Liver (tissue), 9 donors: ENCODE results near the gene EHD1. TPM values are rescaled to one million over a fixed set of nuclear protein-coding genes. Genes with fewer than 3 reads are reported as not detected.

Experiments
- DNase-seq: peaks from one replicate; pipeline ENCODE4 v3.0.0-alpha.2; 2017; ENCODE audit warnings: low spot score
- H3K27ac ChIP-seq, 2 donors: one replicate each; pipeline ENCODE4 v1.7.0; 2013; ENCODE audit warnings: inconsistent platforms in 2 of 2, low read length in 2 of 2, control low read depth in 1 of 2, low read depth in 1 of 2, mild to moderate bottlenecking in 1 of 2
- H3K27me3 ChIP-seq, 4 donors: one replicate each; pipeline versions ENCODE4 v1.6.1 to v1.7.0; 2013; ENCODE audit warnings: low read length in 3 of 4, inconsistent platforms in 1 of 4, mild to moderate bottlenecking in 1 of 4, moderate library complexity in 1 of 4; ENCODE audit not compliant: control insufficient read depth in 4 of 4, insufficient read depth in 4 of 4
- H3K36me3 ChIP-seq, 4 donors: one replicate each; pipeline versions ENCODE4 v1.6.1 to v1.7.0; 2013; ENCODE audit warnings: low read length in 3 of 4, mild to moderate bottlenecking in 3 of 4, low read depth in 1 of 4, moderate library complexity in 1 of 4; ENCODE audit not compliant: control insufficient read depth in 4 of 4, insufficient read depth in 3 of 4
- H3K4me1 ChIP-seq, 4 donors: one replicate each; pipeline versions ENCODE4 v1.6.1 to v1.7.0; 2013; ENCODE audit warnings: low read length in 3 of 4, mild to moderate bottlenecking in 3 of 4, moderate library complexity in 1 of 4; ENCODE audit not compliant: control insufficient read depth in 4 of 4, insufficient read depth in 4 of 4
- H3K4me3 ChIP-seq, 3 donors: one replicate each; pipeline versions ENCODE4 v1.6.1 to v1.7.0; 2013; ENCODE audit warnings: low read length in 3 of 3, control low read depth in 1 of 3, low read depth in 1 of 3, mild to moderate bottlenecking in 1 of 3
- H3K9ac ChIP-seq, 2 donors: one replicate each; pipeline ENCODE4 v1.7.0; 2013; ENCODE audit warnings: low read length in 2 of 2, mild to moderate bottlenecking in 2 of 2, moderate library complexity in 2 of 2, control low read depth in 1 of 2, low read depth in 1 of 2
- H3K9me3 ChIP-seq, 4 donors: one replicate each; pipeline versions ENCODE4 v1.6.1 to v1.7.0; 2013; ENCODE audit warnings: low read length in 3 of 4; ENCODE audit not compliant: control insufficient read depth in 4 of 4
- ATF3 ChIP-seq: IDR thresholded peaks from 2 replicates; pipeline ENCODE4 v1.6.1; 2016; ENCODE audit warnings: antibody characterized with exemption
- EGR1 ChIP-seq, 2 donors: IDR thresholded peaks; 2 replicates each; pipeline ENCODE4 v1.6.1; 2016 to 2018; ENCODE audit warnings: antibody characterized with exemption in 2 of 2, low read depth in 2 of 2
- FOXA2 ChIP-seq: IDR thresholded peaks from 2 replicates; pipeline ENCODE4 v1.6.1; 2016; ENCODE audit warnings: antibody characterized with exemption
- HNF4G ChIP-seq: IDR thresholded peaks from 2 replicates; pipeline ENCODE4 v1.6.1; 2016; ENCODE audit warnings: antibody characterized with exemption
- JUND ChIP-seq, 2 donors: IDR thresholded peaks; 2 replicates each; pipeline ENCODE4 v1.6.1; 2016; ENCODE audit warnings: antibody characterized with exemption in 2 of 2
- NR2F2 ChIP-seq: IDR thresholded peaks from 2 replicates; pipeline ENCODE4 v1.6.1; 2016; ENCODE audit warnings: antibody characterized with exemption
- RAD21 ChIP-seq, 2 donors: IDR thresholded peaks; 2 replicates each; pipeline ENCODE4 v1.6.1; 2016; ENCODE audit warnings: antibody characterized with exemption in 2 of 2, mild to moderate bottlenecking in 2 of 2
- RXRA ChIP-seq, 2 donors: IDR thresholded peaks; 2 replicates each; pipeline ENCODE4 v1.6.1; 2017 to 2018; ENCODE audit warnings: antibody characterized with exemption in 2 of 2, mild to moderate bottlenecking in 1 of 2
- YY1 ChIP-seq: IDR thresholded peaks from 2 replicates; pipeline ENCODE4 v1.6.1; 2016; ENCODE audit warnings: antibody characterized with exemption, mild to moderate bottlenecking
- WGBS: extraction: QIAGEN DNeasy Blood & Tissue Kit; methylation state at CpG from one replicate; pipeline ENCODE4 v1.1.7; 2013; 5-methylcytosine and 5-hydroxymethylcytosine counted together
- polyA plus RNA-seq, 2 donors: library from polyadenylated mRNA; stranded (reverse) in 1 of 2; unstranded in 1 of 2; fragments of 200-250 nt in 1 of 2; fragments of >200 nt in 1 of 2; fragmentation: Nextera tagmentation in 1 of 2; extraction: Ambion mirVana in 1 of 2; gene quantifications; one replicate each; pipeline versions ENCODE4 v1.2.1 to v1.2.3, GENCODE V29; 2013 to 2015
- total RNA-seq, 2 donors: library from RNA; depleted of rRNA; stranded (reverse); fragments of >200 nt; gene quantifications; one replicate each; pipeline ENCODE4 v1.2.3, GENCODE V29; 2014
- TF ChIP-seq, protein P1 (sequence below): IDR thresholded peaks from 2 replicates; pipeline ENCODE4 v1.6.1; 2016; ENCODE audit warnings: antibody characterized with exemption
- TF ChIP-seq, protein P2 (sequence below): IDR thresholded peaks from 2 replicates; pipeline ENCODE4 v1.6.1; 2016; ENCODE audit warnings: antibody characterized with exemption, mild to moderate bottlenecking
- TF ChIP-seq, protein P3 (sequence below): IDR thresholded peaks from 2 replicates; pipeline ENCODE4 v1.6.1; 2016; ENCODE audit warnings: antibody characterized with exemption
- donor health status: healthy.
- donor health status: healthy.
- donor health status: healthy.
- donor health status: healthy.
- donor health status: healthy.

The EHD1 gene
- total and polyA plus RNA-seq, 4 donors: 8.3 to 36.4 (median 19.2) TPM

- H3K4me3 ChIP-seq: no peak overlapping the region
- H3K9me3 ChIP-seq: no peaks in the 10 kb centered on the region
- TF ChIP-seq RAD21 (IDR thresholded peaks at IDR 0.05): no peak
- no peak for TF ChIP-seq NR2F2
- TF ChIP-seq, protein P1, sequence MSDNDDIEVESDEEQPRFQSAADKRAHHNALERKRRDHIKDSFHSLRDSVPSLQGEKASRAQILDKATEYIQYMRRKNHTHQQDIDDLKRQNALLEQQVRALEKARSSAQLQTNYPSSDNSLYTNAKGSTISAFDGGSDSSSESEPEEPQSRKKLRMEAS: no peak
- TF ChIP-seq, protein P2, sequence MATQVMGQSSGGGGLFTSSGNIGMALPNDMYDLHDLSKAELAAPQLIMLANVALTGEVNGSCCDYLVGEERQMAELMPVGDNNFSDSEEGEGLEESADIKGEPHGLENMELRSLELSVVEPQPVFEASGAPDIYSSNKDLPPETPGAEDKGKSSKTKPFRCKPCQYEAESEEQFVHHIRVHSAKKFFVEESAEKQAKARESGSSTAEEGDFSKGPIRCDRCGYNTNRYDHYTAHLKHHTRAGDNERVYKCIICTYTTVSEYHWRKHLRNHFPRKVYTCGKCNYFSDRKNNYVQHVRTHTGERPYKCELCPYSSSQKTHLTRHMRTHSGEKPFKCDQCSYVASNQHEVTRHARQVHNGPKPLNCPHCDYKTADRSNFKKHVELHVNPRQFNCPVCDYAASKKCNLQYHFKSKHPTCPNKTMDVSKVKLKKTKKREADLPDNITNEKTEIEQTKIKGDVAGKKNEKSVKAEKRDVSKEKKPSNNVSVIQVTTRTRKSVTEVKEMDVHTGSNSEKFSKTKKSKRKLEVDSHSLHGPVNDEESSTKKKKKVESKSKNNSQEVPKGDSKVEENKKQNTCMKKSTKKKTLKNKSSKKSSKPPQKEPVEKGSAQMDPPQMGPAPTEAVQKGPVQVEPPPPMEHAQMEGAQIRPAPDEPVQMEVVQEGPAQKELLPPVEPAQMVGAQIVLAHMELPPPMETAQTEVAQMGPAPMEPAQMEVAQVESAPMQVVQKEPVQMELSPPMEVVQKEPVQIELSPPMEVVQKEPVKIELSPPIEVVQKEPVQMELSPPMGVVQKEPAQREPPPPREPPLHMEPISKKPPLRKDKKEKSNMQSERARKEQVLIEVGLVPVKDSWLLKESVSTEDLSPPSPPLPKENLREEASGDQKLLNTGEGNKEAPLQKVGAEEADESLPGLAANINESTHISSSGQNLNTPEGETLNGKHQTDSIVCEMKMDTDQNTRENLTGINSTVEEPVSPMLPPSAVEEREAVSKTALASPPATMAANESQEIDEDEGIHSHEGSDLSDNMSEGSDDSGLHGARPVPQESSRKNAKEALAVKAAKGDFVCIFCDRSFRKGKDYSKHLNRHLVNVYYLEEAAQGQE: no peak
- no peak for TF ChIP-seq ATF3
- TF ChIP-seq YY1: no peak
- TF ChIP-seq FOXA2: no peak
- TF ChIP-seq JUND (IDR thresholded peaks at IDR 0.05): no peak
- TF ChIP-seq, protein P3, sequence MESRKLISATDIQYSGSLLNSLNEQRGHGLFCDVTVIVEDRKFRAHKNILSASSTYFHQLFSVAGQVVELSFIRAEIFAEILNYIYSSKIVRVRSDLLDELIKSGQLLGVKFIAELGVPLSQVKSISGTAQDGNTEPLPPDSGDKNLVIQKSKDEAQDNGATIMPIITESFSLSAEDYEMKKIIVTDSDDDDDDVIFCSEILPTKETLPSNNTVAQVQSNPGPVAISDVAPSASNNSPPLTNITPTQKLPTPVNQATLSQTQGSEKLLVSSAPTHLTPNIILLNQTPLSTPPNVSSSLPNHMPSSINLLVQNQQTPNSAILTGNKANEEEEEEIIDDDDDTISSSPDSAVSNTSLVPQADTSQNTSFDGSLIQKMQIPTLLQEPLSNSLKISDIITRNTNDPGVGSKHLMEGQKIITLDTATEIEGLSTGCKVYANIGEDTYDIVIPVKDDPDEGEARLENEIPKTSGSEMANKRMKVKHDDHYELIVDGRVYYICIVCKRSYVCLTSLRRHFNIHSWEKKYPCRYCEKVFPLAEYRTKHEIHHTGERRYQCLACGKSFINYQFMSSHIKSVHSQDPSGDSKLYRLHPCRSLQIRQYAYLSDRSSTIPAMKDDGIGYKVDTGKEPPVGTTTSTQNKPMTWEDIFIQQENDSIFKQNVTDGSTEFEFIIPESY: no peak
- TF ChIP-seq EGR1 (IDR thresholded peaks at IDR 0.05; ENCODE audit: low read depth in 2 of 2): no peak
- no peak for TF ChIP-seq HNF4G
- 97% methylated on average over 17 of the region's 17 CpGs for WGBS
- no peak overlapping the region for H3K27ac ChIP-seq
- no peaks in the 10 kb centered on the region for H3K27me3 ChIP-seq
- H3K4me1 ChIP-seq: peaks cover 11 to 24% (median 17%) of the 10 kb centered on the region in 4 donors
- peaks cover 26 to 50% (median 38%) of the 10 kb centered on the region in 4 donors for H3K36me3 ChIP-seq
- no peak for DNase-seq
- no peak overlapping the region for H3K9ac ChIP-seq
Measured at GRCh38 chr11:64914123-64914522, 35.7 kb upstream of the EHD1 start.

GRCh38 chr11:64913171-64913727 lies 34.8 kb upstream of the EHD1 start:
- TF ChIP-seq, protein P3: no peak
- TF ChIP-seq RXRA (IDR thresholded peaks at IDR 0.05) (no peak), RAD21 (IDR thresholded peaks at IDR 0.05) (no peak), EGR1 (IDR thresholded peaks at IDR 0.05; ENCODE audit: low read depth in 2 of 2) (no peak)
- Histone ChIP-seq H3K4me1 (peaks cover 11 to 21% (median 15%) of the 10 kb centered on the region in 4 donors), H3K9me3 (no peaks in the 10 kb centered on the region), H3K9ac (no peak overlapping the region), H3K36me3 (peaks cover 28 to 57% (median 43%) of the 10 kb centered on the region in 4 donors), H3K27ac (no peak overlapping the region), H3K4me3 (no peak overlapping the region), H3K27me3 (no peaks in the 10 kb centered on the region)
- DNase-seq: no peak
- 93% methylated on average over 18 of the region's 18 CpGs for WGBS
